ENCODE measurements around the gene PDZD4.

DNA sequence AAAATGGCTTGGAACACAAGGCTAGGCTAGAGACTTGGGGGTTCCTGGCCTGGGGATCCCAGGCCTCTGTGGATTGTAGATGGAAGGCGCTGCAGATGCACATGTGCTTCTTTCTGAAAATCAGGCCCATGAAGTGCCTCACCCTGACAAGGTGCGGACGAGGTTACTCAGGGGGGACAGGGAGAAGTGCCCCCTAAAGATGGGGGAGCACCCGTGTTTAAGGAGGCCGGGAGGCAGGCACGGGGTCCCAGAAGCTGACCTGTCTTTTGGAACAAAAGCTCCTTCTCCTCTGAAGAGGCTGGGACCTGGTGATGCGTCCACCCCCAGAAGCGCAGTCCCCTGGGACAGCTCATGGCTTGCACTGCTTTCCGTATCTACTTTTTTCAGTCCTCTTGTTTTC lies 2.4 kb downstream of the PDZD4 start:
- TF ChIP-seq NFIC (IDR thresholded peaks at IDR 0.05), result no peak
- TF ChIP-seq CREB1 (IDR thresholded peaks at IDR 0.05; ENCODE audit: low read depth), result no peak
- TF ChIP-seq, protein P1, sequence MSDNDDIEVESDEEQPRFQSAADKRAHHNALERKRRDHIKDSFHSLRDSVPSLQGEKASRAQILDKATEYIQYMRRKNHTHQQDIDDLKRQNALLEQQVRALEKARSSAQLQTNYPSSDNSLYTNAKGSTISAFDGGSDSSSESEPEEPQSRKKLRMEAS (IDR thresholded peaks at IDR 0.05), result no peak
- no peak for TF ChIP-seq TAF1 (IDR thresholded peaks at IDR 0.05; ENCODE audit: low read depth)
- TF ChIP-seq YY1 (IDR thresholded peaks at IDR 0.05; ENCODE audit: low read depth), result no peak
- TF ChIP-seq RAD21 (IDR thresholded peaks at IDR 0.05; ENCODE audit: low read depth), result no peak
- TF ChIP-seq REST (IDR thresholded peaks at IDR 0.05; ENCODE audit: low read depth), result no peak
- TF ChIP-seq FOXM1 (IDR thresholded peaks at IDR 0.05; ENCODE audit: borderline replicate concordance, low read depth), result no peak

All from Ishikawa (cell line).